ENCODE measurements around the gene TGIF2. TPM values are rescaled to one million over a fixed set of nuclear protein-coding genes. Genes with fewer than 3 reads are reported as not detected.

TGIF2 gene
- total RNA-seq, 2 donors from 2014 or later: 8.9 to 10.7 TPM

DNA sequence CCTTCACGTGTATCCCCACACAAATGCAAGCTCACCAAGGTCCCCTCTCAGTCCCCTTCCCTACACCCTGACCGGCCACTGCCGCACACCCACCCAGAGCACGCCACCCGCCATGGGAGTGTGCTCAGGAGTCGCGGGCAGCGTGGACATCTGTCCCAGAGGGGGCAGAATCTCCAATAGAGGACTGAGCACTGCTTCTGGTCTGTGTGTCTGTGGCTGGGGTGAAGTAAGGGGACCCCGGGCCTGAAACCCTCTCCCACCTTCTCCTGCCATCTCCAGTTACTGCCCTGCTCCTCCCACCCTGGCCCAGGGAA, 23.8 kb upstream of the TGIF2 start:
- H3K4me1 ChIP-seq: peaks cover 0 to 53% of the 10 kb centered on the region in 2 donors
- H3K9me3 ChIP-seq: no peaks in the 10 kb centered on the region
- H3K4me3 ChIP-seq: no peak overlapping the region
- DNase-seq (ENCODE audit: low spot score): no peak
- TF ChIP-seq, protein P1, sequence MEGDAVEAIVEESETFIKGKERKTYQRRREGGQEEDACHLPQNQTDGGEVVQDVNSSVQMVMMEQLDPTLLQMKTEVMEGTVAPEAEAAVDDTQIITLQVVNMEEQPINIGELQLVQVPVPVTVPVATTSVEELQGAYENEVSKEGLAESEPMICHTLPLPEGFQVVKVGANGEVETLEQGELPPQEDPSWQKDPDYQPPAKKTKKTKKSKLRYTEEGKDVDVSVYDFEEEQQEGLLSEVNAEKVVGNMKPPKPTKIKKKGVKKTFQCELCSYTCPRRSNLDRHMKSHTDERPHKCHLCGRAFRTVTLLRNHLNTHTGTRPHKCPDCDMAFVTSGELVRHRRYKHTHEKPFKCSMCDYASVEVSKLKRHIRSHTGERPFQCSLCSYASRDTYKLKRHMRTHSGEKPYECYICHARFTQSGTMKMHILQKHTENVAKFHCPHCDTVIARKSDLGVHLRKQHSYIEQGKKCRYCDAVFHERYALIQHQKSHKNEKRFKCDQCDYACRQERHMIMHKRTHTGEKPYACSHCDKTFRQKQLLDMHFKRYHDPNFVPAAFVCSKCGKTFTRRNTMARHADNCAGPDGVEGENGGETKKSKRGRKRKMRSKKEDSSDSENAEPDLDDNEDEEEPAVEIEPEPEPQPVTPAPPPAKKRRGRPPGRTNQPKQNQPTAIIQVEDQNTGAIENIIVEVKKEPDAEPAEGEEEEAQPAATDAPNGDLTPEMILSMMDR (IDR thresholded peaks at IDR 0.05): no peak
- H3K36me3 ChIP-seq: peaks cover 53% of the 10 kb centered on the region
- H3K27me3 ChIP-seq: no peaks in the 10 kb centered on the region
- H3K27ac ChIP-seq: peak overlapping the region; percentile 61 to 67

DNA sequence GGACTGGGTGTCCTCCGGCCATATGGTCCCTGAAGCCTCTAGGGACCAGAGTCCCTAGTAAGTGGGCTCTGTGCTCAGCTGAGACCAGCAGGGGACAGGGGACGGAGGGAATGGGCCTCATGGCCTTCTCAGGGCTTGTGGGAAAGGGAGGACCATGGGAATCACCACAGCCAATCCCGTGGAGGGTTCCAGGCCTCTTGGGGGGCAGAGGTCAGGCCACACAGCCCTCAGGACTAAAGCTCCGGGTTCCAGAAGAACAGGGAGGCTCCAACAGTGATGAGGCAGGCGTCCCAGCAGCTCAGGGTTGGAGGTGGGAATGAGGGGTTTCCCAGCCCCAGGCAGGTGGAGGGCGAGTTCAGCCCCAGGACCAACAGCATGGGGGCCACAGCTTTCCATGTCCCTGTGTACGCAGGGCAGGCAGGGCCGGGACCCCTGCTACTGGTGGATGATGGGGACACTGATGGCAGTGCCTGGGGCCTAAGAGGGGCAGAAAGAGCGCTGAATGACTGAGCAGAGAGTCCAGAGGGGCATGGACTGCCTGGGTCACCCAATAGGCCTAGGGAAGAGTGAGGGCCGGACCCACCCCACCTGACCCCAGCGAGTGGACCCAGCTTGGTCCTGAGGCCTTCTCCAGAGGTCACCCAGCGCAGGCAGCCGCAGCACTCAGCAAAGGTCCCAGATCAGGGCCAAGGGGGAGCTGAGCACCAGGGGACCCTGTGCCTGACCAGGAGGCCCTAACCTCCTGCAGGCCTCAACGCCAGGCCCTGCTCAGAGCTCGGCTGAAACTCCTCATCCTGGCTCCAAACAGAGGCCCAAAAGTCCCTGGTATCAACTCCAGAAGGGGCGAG, 23.2 kb upstream of the TGIF2 start:
- Histone ChIP-seq H3K4me3 (no peak overlapping the region), H3K27ac (peak overlapping the region; percentile 61 to 67), H3K4me1 (peaks cover 0 to 48% of the 10 kb centered on the region in 2 donors)

DNA sequence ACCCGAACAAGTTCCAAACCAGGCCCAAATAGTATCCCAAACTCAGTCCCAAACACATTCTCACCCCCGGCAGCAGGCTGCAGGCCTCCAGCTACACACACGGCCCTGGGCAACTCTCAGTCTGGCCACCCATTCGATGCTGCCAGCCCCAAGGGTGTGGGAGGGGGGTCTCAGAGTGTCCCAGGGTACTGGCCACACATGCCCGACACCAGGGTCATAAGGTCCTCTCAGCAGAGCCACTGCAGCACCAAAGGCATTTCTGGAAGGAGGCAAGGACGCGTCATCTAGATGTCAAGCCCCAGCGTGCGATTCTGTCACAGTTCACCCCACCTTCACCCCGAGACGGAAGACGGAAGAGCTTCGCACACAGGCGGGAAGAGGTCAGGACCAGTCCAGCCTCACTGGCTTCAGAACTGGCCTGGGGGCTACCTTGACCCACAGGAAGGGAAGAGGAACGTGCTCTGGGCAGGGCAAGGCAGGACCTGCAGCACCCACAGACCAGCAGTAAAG, 22.6 kb upstream of the TGIF2 start:
- no peak for DNase-seq (ENCODE audit: low spot score)
- peaks cover 40% of the 10 kb centered on the region for H3K36me3 ChIP-seq
- H3K4me3 ChIP-seq: no peak overlapping the region
- no peaks in the 10 kb centered on the region for H3K9me3 ChIP-seq
- H3K27me3 ChIP-seq: no peaks in the 10 kb centered on the region
- H3K4me1 ChIP-seq: peaks cover 0 to 43% of the 10 kb centered on the region in 2 donors
- TF ChIP-seq, protein P1 (IDR thresholded peaks at IDR 0.05): no peak
- H3K27ac ChIP-seq: peak overlapping the region; percentile 61 to 67

More for the DNA sequence above, 23.2 kb upstream of the TGIF2 start:
- Histone ChIP-seq H3K36me3 (peaks cover 47% of the 10 kb centered on the region), H3K9me3 (no peaks in the 10 kb centered on the region), H3K27me3 (no peaks in the 10 kb centered on the region)
- no peak for DNase-seq (ENCODE audit: low spot score)
- TF ChIP-seq, protein P1 (IDR thresholded peaks at IDR 0.05): no peak

DNA sequence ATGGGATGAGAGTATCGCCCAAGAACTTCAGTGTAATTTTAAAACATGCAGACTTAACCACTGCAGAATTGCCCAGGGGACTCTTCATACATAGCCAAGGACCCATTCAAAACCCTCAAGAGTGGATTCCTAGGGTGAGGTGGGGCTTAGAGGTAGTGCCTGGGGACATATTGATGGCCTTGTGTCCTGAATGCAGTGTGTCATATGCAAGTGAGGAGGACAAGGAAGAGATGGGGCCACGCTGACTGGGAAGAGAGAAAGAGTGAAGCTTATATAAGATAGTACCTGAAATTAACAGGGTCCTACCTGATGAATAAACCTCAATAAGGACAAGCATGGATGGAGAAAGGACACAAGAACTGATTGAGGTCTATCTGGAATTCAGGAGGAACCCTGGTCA, 18.1 kb upstream of the TGIF2 start:
- DNase-seq (ENCODE audit: low spot score): no peak
- Histone ChIP-seq H3K27ac (no peak overlapping the region), H3K36me3 (no peaks in the 10 kb centered on the region), H3K4me1 (peaks cover 0 to 14% of the 10 kb centered on the region in 2 donors), H3K9me3 (no peaks in the 10 kb centered on the region), H3K27me3 (no peaks in the 10 kb centered on the region), H3K4me3 (no peak overlapping the region)
- TF ChIP-seq, protein P1 (IDR thresholded peaks at IDR 0.05): no peak

DNA sequence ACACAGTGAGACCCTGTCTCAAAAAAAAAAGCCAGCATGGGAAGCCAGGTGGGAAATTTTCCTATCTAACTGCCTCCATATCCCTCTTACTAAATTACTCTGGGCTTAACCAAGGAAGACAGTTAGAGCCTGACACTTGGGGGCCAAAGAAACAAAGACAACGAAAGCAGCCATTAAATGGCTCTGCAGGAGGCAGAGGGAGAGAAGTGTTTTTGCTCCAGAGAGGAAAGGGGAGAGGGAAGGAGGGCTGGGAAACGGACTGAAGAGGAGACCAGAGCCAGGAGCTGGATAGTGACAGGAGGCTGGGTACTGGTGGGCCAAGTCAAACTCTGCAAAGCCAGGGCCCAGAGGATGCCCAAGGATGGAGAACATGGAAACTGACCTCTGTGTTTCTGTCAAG, 10.7 kb upstream of the TGIF2 start:
- Histone ChIP-seq H3K9me3 (peaks cover 0 to 8% of the 10 kb centered on the region in 2 donors), H3K27ac (no peak overlapping the region), H3K4me1 (no peaks in the 10 kb centered on the region), H3K27me3 (no peaks in the 10 kb centered on the region), H3K36me3 (no peaks in the 10 kb centered on the region), H3K4me3 (no peak overlapping the region)
- no peak for DNase-seq (ENCODE audit: low spot score)
- TF ChIP-seq, protein P1 (IDR thresholded peaks at IDR 0.05): no peak

All from right atrium auricular region (tissue), 2 donors.